Stimulated activated CD4-positive, alpha-beta T cell treated with anti-CD3 and anti-CD28 coated beads, Interleukin-1b, Interleukin-23, amount 100 ng/mL, for 1 hour (primary cell): ENCODE measurements around the gene TLCD1.
"Not testable (repeated sequence)": the region's sequence is repeated elsewhere in the genome, so short reads cannot be mapped to it uniquely, and the experiment has no call there.

Experiments used
- DNase-seq, 2 donors: peaks; one replicate each; pipeline ENCODE4 v3.0.0-alpha.2; 2020; ENCODE audit warnings: low read depth in 2 of 2

TLCD1 gene

GRCh38 chr17:28729950-28730330 is 3.9 kb upstream of the TLCD1 start:
- DNase-seq: no peak

- peak; percentile 94 to 98 for DNase-seq
These were observed 2.5 kb upstream of the TLCD1 start, which contains the start of gene NEK8 for GRCh38 chr17:28728364-28729200. TSS of gene NEK8 (plus strand) at chr17:28728788. CDS start at chr17:28728814, 26 bp downstream.

- DNase-seq: peak; percentile 79 to 85
These were observed 826 bp upstream of the TLCD1 start for GRCh38 chr17:28726627-28727491.

DNA sequence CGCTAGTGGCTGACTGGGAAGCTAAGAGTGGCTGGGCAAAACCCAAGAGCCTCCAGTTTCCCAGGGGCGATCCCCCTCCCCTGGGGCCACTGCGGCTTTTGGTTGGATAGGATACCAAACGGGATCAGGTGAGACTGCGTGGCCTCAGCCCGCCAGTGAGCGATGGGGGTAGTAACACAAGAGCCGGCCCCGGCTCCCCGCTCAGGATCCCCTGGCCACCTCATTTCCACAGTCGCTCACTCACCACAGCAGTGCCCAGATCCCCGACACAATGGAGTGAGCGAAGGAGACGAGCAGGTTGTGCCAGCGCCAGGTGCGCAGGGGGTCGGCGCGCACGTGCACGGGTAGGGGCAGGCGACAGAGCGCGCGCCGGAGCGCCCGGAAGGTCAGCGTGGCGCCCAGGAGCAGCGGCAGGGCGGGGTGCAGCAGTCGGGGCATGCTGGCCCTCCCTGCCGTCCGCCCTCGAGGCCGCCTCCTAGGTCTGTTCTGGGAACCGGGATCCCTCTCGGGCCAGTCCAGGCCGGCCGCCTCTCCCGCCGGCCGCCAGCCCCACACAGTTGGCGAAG is 290 bp downstream of the TLCD1 start:
- no peak for DNase-seq

- DNase-seq: no peak
These were observed 820 bp downstream of the TLCD1 start for GRCh38 chr17:28725166-28725659.

- DNase-seq: no peak
These were observed 1.4 kb downstream of the TLCD1 start for GRCh38 chr17:28724500-28725165.

DNA sequence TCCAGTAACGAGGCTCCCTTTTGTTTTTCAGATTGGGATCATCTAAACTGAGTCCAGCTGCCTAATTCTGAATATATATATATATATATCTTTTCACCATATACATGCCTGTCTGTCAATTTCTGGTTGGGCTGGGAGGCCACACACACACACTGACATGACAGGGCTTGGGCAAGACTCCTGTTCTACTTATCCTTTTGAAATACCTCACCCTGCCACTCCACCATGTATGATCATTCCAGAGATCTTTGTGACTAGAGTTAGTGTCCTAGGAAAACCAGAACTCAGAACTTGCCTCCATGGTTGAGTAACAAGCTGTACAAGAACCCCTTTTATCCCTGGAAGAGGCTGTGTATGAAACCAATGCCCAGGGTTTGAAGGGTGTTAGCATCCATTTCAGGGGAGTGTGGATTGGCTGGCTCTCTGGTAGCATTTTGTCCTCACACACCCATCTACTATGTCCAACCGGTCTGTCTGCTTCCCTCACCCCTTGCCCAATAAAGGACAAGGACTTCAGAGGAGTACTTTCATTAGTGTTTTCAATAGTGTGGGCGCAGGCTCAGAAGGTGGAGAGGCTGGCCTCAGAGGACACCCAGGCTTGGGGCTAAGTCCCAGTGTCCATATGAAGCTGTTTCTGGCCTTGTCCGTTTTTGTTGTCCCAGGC is 2.1 kb downstream of the TLCD1 start:
- DNase-seq: not testable (repeated sequence)

GRCh38 chr17:28723159-28723835 is 2.7 kb downstream of the TLCD1 start:
- no peak for DNase-seq

- DNase-seq: no peak
These were observed 3.4 kb downstream of the TLCD1 start for GRCh38 chr17:28722417-28723158.

- DNase-seq: not testable (repeated sequence)
These were observed 5.1 kb downstream of the TLCD1 start for GRCh38 chr17:28720997-28721329.

DNA sequence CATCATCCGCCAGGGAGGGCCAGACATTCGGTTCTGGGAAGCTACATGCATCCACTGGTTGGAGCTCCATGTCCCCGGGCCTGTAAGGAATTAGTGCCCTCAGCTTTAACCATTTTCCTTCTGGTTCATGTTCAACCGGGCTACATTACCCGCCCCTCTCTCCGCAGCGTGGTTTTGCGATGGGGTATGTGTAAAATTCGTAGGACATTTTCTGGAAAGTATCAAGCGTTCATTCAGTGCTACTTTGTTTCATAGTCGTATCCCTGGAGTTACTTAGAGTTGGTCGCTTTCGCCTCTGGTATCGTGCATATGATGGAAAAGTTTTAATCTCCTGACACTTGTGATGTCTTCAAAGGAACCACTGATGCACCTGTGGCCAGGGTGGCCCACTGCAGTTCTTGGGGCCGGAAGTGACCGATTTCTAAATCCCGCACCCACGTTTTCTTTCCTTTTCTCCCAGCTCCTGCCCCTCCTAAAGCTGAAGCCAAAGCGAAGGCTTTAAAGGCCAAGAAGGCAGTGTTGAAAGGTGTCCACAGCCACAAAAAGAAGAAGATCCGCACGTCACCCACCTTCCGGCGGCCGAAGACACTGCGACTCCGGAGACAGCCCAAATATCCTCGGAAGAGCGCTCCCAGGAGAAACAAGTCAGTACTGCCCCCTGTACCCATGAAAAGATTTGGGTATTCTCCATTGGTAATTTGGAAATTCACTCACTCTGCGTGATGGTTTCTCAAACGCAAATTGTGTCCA is 5.6 kb downstream of the TLCD1 start:
- no peak for DNase-seq

GRCh38 chr17:28719021-28719433 is 7.0 kb downstream of the TLCD1 start:
- no peak for DNase-seq

- DNase-seq: no peak
These were observed 7.6 kb downstream of the TLCD1 start for GRCh38 chr17:28718333-28719020.

DNA sequence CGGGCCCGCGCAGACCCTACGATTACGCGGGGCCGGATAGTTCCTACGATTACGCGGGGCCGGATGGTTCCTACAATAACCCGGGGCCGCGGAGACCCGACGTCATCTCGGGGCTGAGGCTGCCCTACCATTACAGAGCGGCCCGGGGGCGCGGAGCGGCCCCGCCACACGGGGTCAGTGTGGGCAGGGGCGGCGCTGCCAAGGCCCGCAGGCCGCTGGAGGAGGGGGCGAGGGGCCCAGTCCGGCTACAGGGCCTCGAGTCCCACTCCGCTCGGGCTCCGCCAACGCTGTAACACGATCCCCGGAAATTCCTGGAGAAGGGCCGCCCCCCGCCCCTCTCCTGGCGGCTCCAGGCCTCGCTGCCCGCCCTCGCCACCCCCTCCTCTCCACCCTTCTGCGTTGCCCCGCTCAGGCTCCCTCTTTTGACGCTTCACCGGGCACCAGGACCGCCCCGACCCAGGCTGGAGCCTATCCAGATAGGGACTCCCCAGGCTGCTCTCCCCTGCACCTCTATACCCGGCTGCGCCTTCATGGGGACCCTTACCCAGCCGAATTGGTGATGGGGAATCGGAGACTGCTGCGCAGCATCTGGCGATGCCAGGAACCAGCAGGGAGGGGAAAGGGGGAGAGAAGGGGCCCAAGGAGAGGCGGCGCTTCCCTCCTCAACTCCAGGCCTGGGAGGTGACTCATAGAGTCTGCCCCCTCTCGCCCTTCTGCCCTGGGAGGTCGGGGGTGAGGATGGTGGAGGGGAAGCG is 8.3 kb downstream of the TLCD1 start, which contains the start of gene RAB34:
Gene RAB34, minus strand, starts transcription at position 291 of the 755 bp plus-strand sequence. CDS start 602 bp downstream, outside the sequence.
- no peak for DNase-seq

GRCh38 chr17:28716740-28717577 is 9.1 kb downstream of the TLCD1 start:
- no peak for DNase-seq

- DNase-seq: no peak
These were observed 10.8 kb downstream of the TLCD1 start for GRCh38 chr17:28715217-28715616.

GRCh38 chr17:28714281-28714680 is 11.8 kb downstream of the TLCD1 start:
- no peak for DNase-seq
